PC-9 (cell line): ENCODE data around the gene MAPKAP1. TPM values are rescaled to one million over a fixed set of nuclear protein-coding genes. Genes with fewer than 3 reads are reported as not detected.

ENCODE experiments used
- BruUV-seq: library from RNA; stranded (reverse); fragments of 400-500 nt; replicated peaks from 2 replicates; lab custom pipeline; 2021; lab: Mats Ljungman, UMichigan
- CTCF ChIA-PET: fragments of 300-600 bp; sonication (Branson Sonifier 250); formaldehyde crosslinking; loops from one replicate; lab custom pipeline; 2022; ENCODE audit warnings: antibody characterized with exemption; lab: Charles Lee
- POLR2A ChIA-PET: fragments of 300-600 bp; sonication (Branson Sonifier 250); formaldehyde crosslinking; loops from one replicate; lab custom pipeline; 2022; ENCODE audit warnings: antibody characterized with exemption; ENCODE audit not compliant: unreplicated experiment; lab: Charles Lee
- DNase-seq, 2 experiments: peaks; one replicate each; pipeline versions ENCODE4 v3.0.0 to v3.0.0-alpha.2; 2015 to 2022; ENCODE audit warnings: mixed read lengths in 1 of 2
- H2AFZ ChIP-seq: fragments of 200-600 bp; sonication (generic); 2 replicates; pipeline ENCODE4 v1.8.1; 2017; ENCODE audit warnings: antibody characterized with exemption
- H3F3A ChIP-seq: fragments of 200-600 bp; sonication (generic); 2 replicates; pipeline ENCODE4 v1.8.1; 2017; ENCODE audit warnings: antibody characterized with exemption, mild to moderate bottlenecking, low read depth; ENCODE audit not compliant: insufficient read depth
- H3K27ac ChIP-seq: fragments of 200-600 bp; sonication (generic); 2 replicates; pipeline ENCODE4 v1.6.1; 2016; ENCODE audit warnings: mixed run types
- H3K27me3 ChIP-seq: fragments of 200-600 bp; sonication (generic); 2 replicates; pipeline ENCODE4 v1.6.1; 2016; ENCODE audit warnings: low read depth, mixed run types; ENCODE audit not compliant: insufficient read depth
- H3K36me3 ChIP-seq: fragments of 200-600 bp; sonication (generic); 2 replicates; pipeline ENCODE4 v1.6.1; 2016; ENCODE audit warnings: low read depth, mixed run types
- H3K4me1 ChIP-seq: fragments of 200-600 bp; sonication (generic); replicated peaks from 2 replicates; pipeline ENCODE4 v1.6.1; 2016; ENCODE audit warnings: mixed run types; ENCODE audit not compliant: insufficient read depth
- H3K4me2 ChIP-seq: fragments of 200-600 bp; sonication (generic); 2 replicates; pipeline ENCODE4 v1.6.1; 2017; ENCODE audit warnings: mixed run types
- H3K4me3 ChIP-seq: fragments of 200-600 bp; sonication (generic); 2 replicates; pipeline ENCODE4 v1.6.1; 2016; ENCODE audit warnings: mixed run types
- H3K79me2 ChIP-seq: fragments of 200-600 bp; sonication (generic); 2 replicates; pipeline ENCODE4 v1.6.1; 2017; ENCODE audit warnings: low read depth, mixed run types
- H3K9me2 ChIP-seq: fragments of 200-600 bp; sonication (generic); 2 replicates; pipeline ENCODE4 v1.8.1; 2017; ENCODE audit warnings: mild to moderate bottlenecking; ENCODE audit not compliant: insufficient read depth
- H3K9me3 ChIP-seq: fragments of 200-600 bp; sonication (generic); 2 replicates; pipeline ENCODE4 v1.8.1; 2016; ENCODE audit warnings: low read depth; ENCODE audit not compliant: insufficient read depth
- H4K20me1 ChIP-seq: fragments of 200-600 bp; sonication (generic); 2 replicates; pipeline ENCODE4 v1.8.1; 2017; ENCODE audit not compliant: insufficient read depth
- EZH2 ChIP-seq: fragments of 200-600 bp; sonication (generic); IDR thresholded peaks from 2 replicates; pipeline ENCODE4 v1.8.0; 2017; ENCODE audit warnings: antibody characterized with exemption, low read depth
- intact Hi-C: fragments of 100-400 bp; cut with micrococcal nuclease; formaldehyde crosslinking; loops from one replicate; pipeline ENCODE4 v1.10.0; 2022; ENCODE audit not compliant: unreplicated experiment
- total RNA-seq: library from RNA; stranded (reverse); gene quantifications from 2 replicates; pipeline ENCODE4 v1.2.3, GENCODE V29; 2021
- TF ChIP-seq, protein P1 (sequence below): fragments of 200-600 bp; sonication (generic); conservative IDR thresholded peaks from 2 replicates; pipeline ENCODE4 v1.6.1; 2017; ENCODE audit warnings: mixed run types, antibody characterized with exemption, mild to moderate bottlenecking, moderate library complexity

The MAPKAP1 gene
- total RNA-seq, 1 experiment from 2014 or later: 115 TPM

- Histone ChIP-seq H3K4me2 (no peak overlapping the region), H2AFZ (no peak overlapping the region), H3K9me3 (no peaks in the 10 kb centered on the region), H4K20me1 (no peaks in the 10 kb centered on the region), H3K27ac (no peak overlapping the region), H3K9me2 (no peaks in the 10 kb centered on the region), H3K79me2 (0 out of 2 replicates have a peak, but pooled peaks cover 26% of the 10 kb centered on the region), H3K4me1 (peaks cover 12% of the 10 kb centered on the region), H3K4me3 (no peak overlapping the region), H3K27me3 (no peaks in the 10 kb centered on the region), H3K36me3 (no peaks in the 10 kb centered on the region), H3F3A (peaks cover 5% of the 10 kb centered on the region)
- POLR2A ChIA-PET: no interaction called here
- TF ChIP-seq, protein P1, sequence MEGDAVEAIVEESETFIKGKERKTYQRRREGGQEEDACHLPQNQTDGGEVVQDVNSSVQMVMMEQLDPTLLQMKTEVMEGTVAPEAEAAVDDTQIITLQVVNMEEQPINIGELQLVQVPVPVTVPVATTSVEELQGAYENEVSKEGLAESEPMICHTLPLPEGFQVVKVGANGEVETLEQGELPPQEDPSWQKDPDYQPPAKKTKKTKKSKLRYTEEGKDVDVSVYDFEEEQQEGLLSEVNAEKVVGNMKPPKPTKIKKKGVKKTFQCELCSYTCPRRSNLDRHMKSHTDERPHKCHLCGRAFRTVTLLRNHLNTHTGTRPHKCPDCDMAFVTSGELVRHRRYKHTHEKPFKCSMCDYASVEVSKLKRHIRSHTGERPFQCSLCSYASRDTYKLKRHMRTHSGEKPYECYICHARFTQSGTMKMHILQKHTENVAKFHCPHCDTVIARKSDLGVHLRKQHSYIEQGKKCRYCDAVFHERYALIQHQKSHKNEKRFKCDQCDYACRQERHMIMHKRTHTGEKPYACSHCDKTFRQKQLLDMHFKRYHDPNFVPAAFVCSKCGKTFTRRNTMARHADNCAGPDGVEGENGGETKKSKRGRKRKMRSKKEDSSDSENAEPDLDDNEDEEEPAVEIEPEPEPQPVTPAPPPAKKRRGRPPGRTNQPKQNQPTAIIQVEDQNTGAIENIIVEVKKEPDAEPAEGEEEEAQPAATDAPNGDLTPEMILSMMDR: no peak
- TF ChIP-seq EZH2: no peak
- no peak for DNase-seq
- intact Hi-C loops: no loop called here
- BruUV-seq: no TSS peak
- CTCF ChIA-PET: no interaction called here
These were observed 62.0 kb downstream of the MAPKAP1 start for GRCh38 chr9:125644819-125645507.

- TF ChIP-seq EZH2: no peak
- TF ChIP-seq, protein P1: no peak
- Histone ChIP-seq H3K27ac (no peak overlapping the region), H2AFZ (no peak overlapping the region), H3K36me3 (no peaks in the 10 kb centered on the region), H3K4me3 (no peak overlapping the region), H4K20me1 (no peaks in the 10 kb centered on the region), H3F3A (no peaks in the 10 kb centered on the region), H3K27me3 (no peaks in the 10 kb centered on the region), H3K9me3 (no peaks in the 10 kb centered on the region), H3K4me1 (no peaks in the 10 kb centered on the region), H3K79me2 (0 out of 2 replicates have a peak, but pooled peaks cover 18% of the 10 kb centered on the region), H3K4me2 (no peak overlapping the region), H3K9me2 (no peaks in the 10 kb centered on the region)
- no peak for DNase-seq
- POLR2A ChIA-PET: no interaction called here
- CTCF ChIA-PET: interaction anchor here (0.7 kb wide), 1 partner anchor 9 kb away, joined by 3 read pairs; no protein-coding TSS in a partner anchor
- no TSS peak for BruUV-seq
- intact Hi-C loops: no loop called here
These were observed 64.7 kb downstream of the MAPKAP1 start for GRCh38 chr9:125642311-125642710.

- H3K9me2 ChIP-seq: no peaks in the 10 kb centered on the region
- H3K4me3 ChIP-seq: no peak overlapping the region
- H3K27me3 ChIP-seq: no peaks in the 10 kb centered on the region
- 0 out of 2 replicates have a peak, but pooled peaks cover 10% of the 10 kb centered on the region for H4K20me1 ChIP-seq
- peaks cover 4% of the 10 kb centered on the region; the same call in 1 of the 2 replicates for H3F3A ChIP-seq
- BruUV-seq: no TSS peak
- POLR2A ChIA-PET: interaction anchor here (0.7 kb wide), 1 partner anchor 49 kb away, joined by 5 read pairs; no protein-coding TSS in a partner anchor
- H3K36me3 ChIP-seq: no peaks in the 10 kb centered on the region
- H3K4me1 ChIP-seq: peaks cover 6% of the 10 kb centered on the region
- no peak for DNase-seq
- H3K4me2 ChIP-seq: no peak overlapping the region
- no peak overlapping the region for H3K27ac ChIP-seq
- H3K79me2 ChIP-seq: peaks cover 22% of the 10 kb centered on the region; the same call in 1 of the 2 replicates
- intact Hi-C loops: loop anchor here (10.0 kb wide), 1 partner anchor 214 kb away; no protein-coding TSS in a partner anchor
- CTCF ChIA-PET: no interaction called here
- no peaks in the 10 kb centered on the region for H3K9me3 ChIP-seq
- no peak overlapping the region for H2AFZ ChIP-seq
- no peak for TF ChIP-seq EZH2
- TF ChIP-seq, protein P1: no peak
These were observed 68.0 kb downstream of the MAPKAP1 start for GRCh38 chr9:125639057-125639456.
